Type B pancreatic cell (in vitro differentiated cells): ENCODE measurements around the gene CAP1. TPM values are rescaled to one million over a fixed set of nuclear protein-coding genes. Genes with fewer than 3 reads are reported as not detected.

ENCODE experiments used
- DNase-seq: peaks from one replicate; pipeline ENCODE4 v3.0.0; 2021; ENCODE audit warnings: mixed read lengths; ENCODE audit not compliant: unreplicated experiment; ENCODE audit errors: extremely low spot score
- H3K27ac Mint-ChIP-seq: 2 replicates; pipeline ENCODE4 v1.8.0; 2021; ENCODE audit warnings: mild to moderate bottlenecking, mixed read lengths
- H3K27me3 Mint-ChIP-seq: 2 replicates; pipeline ENCODE4 v1.8.0; 2021; ENCODE audit warnings: mixed read lengths
- H3K36me3 Mint-ChIP-seq: 2 replicates; pipeline ENCODE4 v1.8.0; 2021; ENCODE audit warnings: mixed read lengths
- H3K4me1 Mint-ChIP-seq: one replicate; pipeline ENCODE4 v1.8.0; 2021; ENCODE audit warnings: mixed read lengths; ENCODE audit not compliant: unreplicated experiment
- H3K4me3 Mint-ChIP-seq: 2 replicates; pipeline ENCODE4 v1.8.0; 2021; ENCODE audit warnings: mild to moderate bottlenecking, mixed read lengths
- H3K9me3 Mint-ChIP-seq: 2 replicates; pipeline ENCODE4 v1.8.0; 2021; ENCODE audit warnings: mixed read lengths
- CTCF ChIP-seq: fragments of 200-600 bp; sonication (generic); conservative IDR thresholded peaks from 2 replicates; pipeline ENCODE4 v1.5.0; 2021; ENCODE audit warnings: antibody characterized with exemption, mild to moderate bottlenecking
- long read RNA-seq: library from polyadenylated mRNA; unstranded; transcript quantifications from one replicate; pipeline ENCODE4 v2.0.0, GENCODE V29; 2020
- total RNA-seq: library from RNA; stranded (reverse); gene quantifications from 2 replicates; pipeline ENCODE4 v1.2.1, GENCODE V29; 2021; ENCODE audit warnings: low replicate concordance

CAP1 gene
- 210 and 274 TPM in 2 replicates for total RNA-seq
- long read RNA-seq, transcript CAP1-203 (13 exons, 3,105 nt), result minor isoform, 26 of 149 reads
- long read RNA-seq, transcript CAP1-206 (13 exons, 2,217 nt), result major isoform, 60 of 149 reads
- long read RNA-seq, transcript CAP1-202 (13 exons, 1,496 nt), result minor isoform, 21 of 149 reads
- long read RNA-seq, partial matches to known transcripts, result 16 of 149 reads
- long read RNA-seq, other reads (novel, unspliced or antisense), result 17 of 149 reads

GRCh38 chr1:40040511-40041465, at the start of gene CAP1:
Gene CAP1 (plus strand): TSS chr1:40040729. CDS start chr1:40059347, 18,618 bp downstream.
- H3K27ac Mint-ChIP-seq, result peak within 1 kb of the TSS; percentile 98

DNA sequence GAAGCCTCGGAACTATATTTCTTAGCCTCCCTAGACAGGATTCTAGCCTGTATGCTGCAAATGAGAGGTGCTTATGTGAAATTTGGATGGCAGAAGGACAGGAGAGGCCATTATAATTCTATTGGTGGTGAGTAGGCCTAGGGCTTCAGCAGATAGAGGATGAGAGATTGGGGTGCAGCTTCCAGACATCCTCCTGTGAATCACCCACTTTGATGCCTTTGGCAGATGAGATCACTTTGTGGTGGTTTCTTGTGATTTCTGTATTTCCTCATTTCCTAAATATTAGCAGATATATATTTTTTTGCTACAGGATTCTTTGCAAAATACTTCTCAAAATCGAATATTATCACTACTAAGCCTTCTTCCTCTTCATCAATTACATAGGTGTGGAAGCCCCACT, 48.3 kb upstream of the CAP1 start:
- no peak overlapping the region for H3K4me3 Mint-ChIP-seq
- DNase-seq, result no peak
- peaks cover 10% of the 10 kb centered on the region for H3K4me1 Mint-ChIP-seq
- no peak for TF ChIP-seq CTCF
- no peak overlapping the region for H3K27ac Mint-ChIP-seq
- H3K27me3 Mint-ChIP-seq, result no peaks in the 10 kb centered on the region
- H3K36me3 Mint-ChIP-seq, result no peaks in the 10 kb centered on the region
- H3K9me3 Mint-ChIP-seq, result no peaks in the 10 kb centered on the region

More at GRCh38 chr1:40040511-40041465, at the start of gene CAP1:
- Mint-ChIP-seq H3K9me3 (no peaks in the 10 kb centered on the region), H3K36me3 (peaks cover 10% of the 10 kb centered on the region), H3K27me3 (no peaks in the 10 kb centered on the region), H3K4me1 (peaks cover 22% of the 10 kb centered on the region), H3K4me3 (peak within 1 kb of the TSS; percentile 97)
- no peak for TF ChIP-seq CTCF
- peak; percentile 100 for DNase-seq

DNA sequence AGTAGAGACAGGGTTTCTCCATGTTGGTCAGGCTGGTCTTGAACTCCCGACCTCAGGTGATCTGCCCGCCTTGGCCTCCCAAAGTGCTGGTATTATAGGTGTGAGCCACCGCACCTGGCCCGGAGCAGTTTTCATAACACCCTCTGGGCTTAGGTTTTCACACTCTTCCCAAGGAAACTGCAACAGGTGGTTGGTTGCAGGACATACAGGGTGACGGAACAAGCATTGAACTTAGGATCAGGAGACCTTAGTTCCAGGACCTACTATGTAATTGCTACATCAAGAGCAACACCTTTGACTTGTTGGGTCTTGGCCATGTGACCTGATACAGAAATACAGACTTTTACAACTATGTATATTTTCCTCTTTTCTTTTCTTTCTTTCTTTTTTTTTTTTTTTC, 47.6 kb upstream of the CAP1 start:
- Mint-ChIP-seq H3K4me3 (no peak overlapping the region), H3K27ac (no peak overlapping the region), H3K9me3 (no peaks in the 10 kb centered on the region), H3K4me1 (peaks cover 10% of the 10 kb centered on the region), H3K36me3 (no peaks in the 10 kb centered on the region), H3K27me3 (no peaks in the 10 kb centered on the region)
- DNase-seq, result no peak
- no peak for TF ChIP-seq CTCF

DNA sequence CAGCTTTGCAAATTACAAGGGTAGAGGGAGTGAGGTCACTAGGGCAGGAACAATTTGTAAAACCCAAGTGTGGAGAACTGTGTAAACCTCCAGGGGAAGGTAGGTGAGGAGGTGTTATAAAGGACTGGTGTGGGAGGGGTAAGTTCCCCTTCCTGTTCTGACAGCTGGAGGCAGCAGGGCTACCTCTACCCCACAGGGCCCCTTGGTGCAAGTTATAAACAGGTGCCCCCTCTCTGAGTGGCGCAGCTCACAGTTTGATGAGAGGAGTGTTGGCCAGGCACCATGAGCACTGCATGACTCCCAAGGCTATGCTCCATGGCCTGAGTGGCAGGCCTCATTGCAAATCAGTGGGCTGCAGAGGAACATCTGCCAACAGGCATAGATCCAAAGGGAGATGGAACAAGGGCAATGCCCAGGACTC, 44.5 kb upstream of the CAP1 start:
- Mint-ChIP-seq H3K27me3 (no peaks in the 10 kb centered on the region), H3K4me1 (peaks cover 5% of the 10 kb centered on the region), H3K4me3 (no peak overlapping the region), H3K9me3 (no peaks in the 10 kb centered on the region), H3K36me3 (no peaks in the 10 kb centered on the region), H3K27ac (no peak overlapping the region)
- no peak for DNase-seq
- no peak for TF ChIP-seq CTCF

- TF ChIP-seq CTCF, result no peak
- DNase-seq, result no peak
- no peak overlapping the region for H3K4me3 Mint-ChIP-seq
Measured at GRCh38 chr1:39996396-39997004, 44.0 kb upstream of the CAP1 start.

More at GRCh38 chr1:39996396-39997004, 44.0 kb upstream of the CAP1 start:
- Mint-ChIP-seq H3K27ac (no peak overlapping the region), H3K36me3 (no peaks in the 10 kb centered on the region), H3K9me3 (no peaks in the 10 kb centered on the region), H3K4me1 (peaks cover 5% of the 10 kb centered on the region), H3K27me3 (no peaks in the 10 kb centered on the region)
